SK-N-SH treated with all-trans-retinoic acid at 6 μM for 48 hours (cell line): Measurements from ENCODE around the gene SNAP25.

ENCODE experiments used
- ATAC-seq: fragments of 200-7000 bp; cut with Tn5 transposase; 3 replicates; pipeline ENCODE4 v1.9.1; 2020; ENCODE audit warnings: mild to moderate bottlenecking, moderate library complexity
- ARNTL ChIP-seq: fragments of 450-650 bp; formaldehyde crosslinking; IDR thresholded peaks from 2 replicates; pipeline ENCODE4 v1.5.0; 2020; ENCODE audit warnings: low read depth, mild to moderate bottlenecking, moderate library complexity, borderline replicate concordance
- BACH2 ChIP-seq: fragments of 250-450 bp; sonication (Bioruptor Pico); IDR thresholded peaks from 2 replicates; pipeline ENCODE4 v1.9.0; 2021; ENCODE audit warnings: mild to moderate bottlenecking, borderline replicate concordance
- CSDC2 ChIP-seq: fragments of 250-450 bp; sonication (Bioruptor Pico); IDR thresholded peaks from 2 replicates; pipeline ENCODE4 v1.5.0; 2020; ENCODE audit warnings: mild to moderate bottlenecking, moderate library complexity
- ESRRG ChIP-seq: fragments of 250-450 bp; sonication (Bioruptor Pico); IDR thresholded peaks from 2 replicates; pipeline ENCODE4 v1.6.1; 2021; ENCODE audit warnings: mild to moderate bottlenecking
- GLIS3 ChIP-seq: fragments of 250-450 bp; sonication (Bioruptor Pico); IDR thresholded peaks from 2 replicates; pipeline ENCODE4 v1.5.0; 2020; ENCODE audit warnings: mild to moderate bottlenecking, moderate library complexity
- OSR1 ChIP-seq: fragments of 250-450 bp; sonication (Bioruptor Pico); IDR thresholded peaks from 2 replicates; pipeline ENCODE4 v1.8.0; 2022; ENCODE audit warnings: moderate library complexity, mild to moderate bottlenecking, inconsistent platforms
- PPARA ChIP-seq: fragments of 250-450 bp; sonication (Bioruptor Pico); IDR thresholded peaks from 2 replicates; pipeline ENCODE4 v1.5.0; 2020; ENCODE audit warnings: mild to moderate bottlenecking, borderline replicate concordance
- RARB ChIP-seq: fragments of 250-450 bp; sonication (Bioruptor Pico); IDR thresholded peaks from 2 replicates; pipeline ENCODE4 v1.8.0; 2021; ENCODE audit warnings: mild to moderate bottlenecking, moderate library complexity
- SNAI2 ChIP-seq: fragments of 250-450 bp; sonication (Bioruptor Pico); IDR thresholded peaks from 2 replicates; pipeline ENCODE4 v1.5.0; 2020; ENCODE audit warnings: mild to moderate bottlenecking, moderate library complexity
- TCF4 ChIP-seq: fragments of 250-450 bp; sonication (Bioruptor Pico); IDR thresholded peaks from 2 replicates; pipeline ENCODE4 v1.8.0; 2021; ENCODE audit warnings: mild to moderate bottlenecking, moderate library complexity, borderline replicate concordance
- ZC3H10 ChIP-seq: fragments of 250-450 bp; sonication (Bioruptor Pico); IDR thresholded peaks from 2 replicates; pipeline ENCODE4 v1.5.1; 2021; ENCODE audit warnings: mild to moderate bottlenecking, moderate library complexity
- ZFP3 ChIP-seq: fragments of 250-450 bp; sonication (Bioruptor Pico); IDR thresholded peaks from 2 replicates; pipeline ENCODE4 v1.5.0; 2020; ENCODE audit warnings: mild to moderate bottlenecking, moderate library complexity
- ZFP30 ChIP-seq: fragments of 450-650 bp; formaldehyde crosslinking; IDR thresholded peaks from 2 replicates; pipeline ENCODE4 v1.5.0; 2022; ENCODE audit warnings: mild to moderate bottlenecking, moderate library complexity
- ZNF565 ChIP-seq: fragments of 450-650 bp; formaldehyde crosslinking; conservative IDR thresholded peaks from 2 replicates; pipeline ENCODE4 v1.5.0; 2020; ENCODE audit warnings: low read depth, mild to moderate bottlenecking, moderate library complexity
- ZNF70 ChIP-seq: fragments of 450-650 bp; formaldehyde crosslinking; IDR thresholded peaks from 2 replicates; pipeline ENCODE4 v1.5.0; 2020; ENCODE audit warnings: mild to moderate bottlenecking, moderate library complexity
- ZNF8 ChIP-seq: fragments of 450-650 bp; formaldehyde crosslinking; IDR thresholded peaks from 2 replicates; pipeline ENCODE4 v1.5.0; 2020; ENCODE audit warnings: mild to moderate bottlenecking, moderate library complexity
- TF ChIP-seq, protein P1 (sequence below): fragments of 250-450 bp; sonication (Bioruptor Pico); IDR thresholded peaks from 2 replicates; pipeline ENCODE4 v1.8.0; 2020; ENCODE audit warnings: mild to moderate bottlenecking, moderate library complexity, borderline replicate concordance
- TF ChIP-seq, protein P2 (sequence below): fragments of 250-450 bp; sonication (Bioruptor Pico); IDR thresholded peaks from 2 replicates; pipeline ENCODE4 v1.8.0; 2021; ENCODE audit warnings: low read depth, mild to moderate bottlenecking, moderate library complexity, borderline replicate concordance
- TF ChIP-seq, protein P3 (sequence below): fragments of 250-450 bp; sonication (Bioruptor Pico); IDR thresholded peaks from 2 replicates; pipeline ENCODE4 v1.5.0; 2020; ENCODE audit warnings: mild to moderate bottlenecking, moderate library complexity
- TF ChIP-seq, protein P4 (sequence below): fragments of 250-450 bp; sonication (Bioruptor Pico); IDR thresholded peaks from 2 replicates; pipeline ENCODE4 v1.5.1; 2021; ENCODE audit warnings: mild to moderate bottlenecking, moderate library complexity
- TF ChIP-seq, protein P5 (sequence below): fragments of 250-450 bp; sonication (Bioruptor Pico); IDR thresholded peaks from 2 replicates; pipeline ENCODE4 v1.5.1; 2020; ENCODE audit warnings: low read depth, mild to moderate bottlenecking, moderate library complexity

Gene SNAP25

DNA sequence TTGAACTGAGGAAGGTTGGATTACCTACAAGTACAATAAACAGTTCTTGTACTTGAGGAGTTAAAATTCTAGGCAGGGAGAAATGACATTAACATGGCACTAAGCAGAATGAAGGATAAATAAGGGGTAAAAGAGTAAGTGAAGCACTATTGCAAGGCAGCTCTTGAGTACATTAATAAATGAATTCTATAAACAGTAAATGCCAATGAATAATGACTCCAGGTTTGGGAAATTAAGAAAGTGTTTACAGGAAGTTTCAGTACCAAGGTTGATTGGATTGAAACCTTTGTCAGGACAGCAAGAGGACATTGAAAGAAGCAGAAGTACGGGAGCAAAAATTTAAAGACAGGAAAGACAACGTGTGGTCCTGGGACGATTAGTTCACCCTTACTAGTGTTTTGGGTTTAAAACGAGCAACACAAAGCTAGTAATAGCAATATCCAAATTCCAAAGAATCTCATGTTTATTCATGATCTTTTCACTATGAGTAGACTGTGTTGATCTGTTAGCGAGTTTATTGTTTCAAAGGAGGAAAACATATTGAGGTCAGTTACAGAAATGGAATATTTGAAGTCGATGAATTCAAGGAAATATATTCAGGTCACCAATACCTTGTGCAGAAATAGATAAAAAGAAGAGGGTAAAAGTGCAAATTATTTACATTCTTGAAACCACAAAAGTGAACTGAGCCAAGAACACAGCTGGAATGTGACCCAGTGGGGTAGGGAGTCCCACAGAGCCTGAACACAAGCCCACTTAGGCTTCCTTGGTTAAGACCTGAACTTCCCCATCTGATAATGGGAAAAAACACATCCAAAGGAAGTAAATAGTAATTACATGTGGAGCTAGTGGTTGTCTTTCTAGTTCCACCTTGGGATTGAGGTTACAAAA is 134.5 kb downstream of the SNAP25 start:
- TF ChIP-seq OSR1 (CRISPR knock-in tag) (no peak), ZNF8 (CRISPR knock-in tag) (no peak), ZNF565 (no peak), BACH2 (CRISPR knock-in tag) (no peak), TCF4 (CRISPR knock-in tag) (no peak)
- TF ChIP-seq, protein P1, sequence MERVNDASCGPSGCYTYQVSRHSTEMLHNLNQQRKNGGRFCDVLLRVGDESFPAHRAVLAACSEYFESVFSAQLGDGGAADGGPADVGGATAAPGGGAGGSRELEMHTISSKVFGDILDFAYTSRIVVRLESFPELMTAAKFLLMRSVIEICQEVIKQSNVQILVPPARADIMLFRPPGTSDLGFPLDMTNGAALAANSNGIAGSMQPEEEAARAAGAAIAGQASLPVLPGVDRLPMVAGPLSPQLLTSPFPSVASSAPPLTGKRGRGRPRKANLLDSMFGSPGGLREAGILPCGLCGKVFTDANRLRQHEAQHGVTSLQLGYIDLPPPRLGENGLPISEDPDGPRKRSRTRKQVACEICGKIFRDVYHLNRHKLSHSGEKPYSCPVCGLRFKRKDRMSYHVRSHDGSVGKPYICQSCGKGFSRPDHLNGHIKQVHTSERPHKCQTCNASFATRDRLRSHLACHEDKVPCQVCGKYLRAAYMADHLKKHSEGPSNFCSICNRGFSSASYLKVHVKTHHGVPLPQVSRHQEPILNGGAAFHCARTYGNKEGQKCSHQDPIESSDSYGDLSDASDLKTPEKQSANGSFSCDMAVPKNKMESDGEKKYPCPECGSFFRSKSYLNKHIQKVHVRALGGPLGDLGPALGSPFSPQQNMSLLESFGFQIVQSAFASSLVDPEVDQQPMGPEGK (CRISPR knock-in tag), result no peak
- TF ChIP-seq, protein P2, sequence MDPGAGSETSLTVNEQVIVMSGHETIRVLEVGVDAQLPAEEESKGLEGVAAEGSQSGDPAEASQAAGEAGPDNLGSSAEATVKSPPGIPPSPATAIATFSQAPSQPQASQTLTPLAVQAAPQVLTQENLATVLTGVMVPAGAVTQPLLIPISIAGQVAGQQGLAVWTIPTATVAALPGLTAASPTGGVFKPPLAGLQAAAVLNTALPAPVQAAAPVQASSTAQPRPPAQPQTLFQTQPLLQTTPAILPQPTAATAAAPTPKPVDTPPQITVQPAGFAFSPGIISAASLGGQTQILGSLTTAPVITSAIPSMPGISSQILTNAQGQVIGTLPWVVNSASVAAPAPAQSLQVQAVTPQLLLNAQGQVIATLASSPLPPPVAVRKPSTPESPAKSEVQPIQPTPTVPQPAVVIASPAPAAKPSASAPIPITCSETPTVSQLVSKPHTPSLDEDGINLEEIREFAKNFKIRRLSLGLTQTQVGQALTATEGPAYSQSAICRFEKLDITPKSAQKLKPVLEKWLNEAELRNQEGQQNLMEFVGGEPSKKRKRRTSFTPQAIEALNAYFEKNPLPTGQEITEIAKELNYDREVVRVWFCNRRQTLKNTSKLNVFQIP, result no peak
- TF ChIP-seq, protein P3, sequence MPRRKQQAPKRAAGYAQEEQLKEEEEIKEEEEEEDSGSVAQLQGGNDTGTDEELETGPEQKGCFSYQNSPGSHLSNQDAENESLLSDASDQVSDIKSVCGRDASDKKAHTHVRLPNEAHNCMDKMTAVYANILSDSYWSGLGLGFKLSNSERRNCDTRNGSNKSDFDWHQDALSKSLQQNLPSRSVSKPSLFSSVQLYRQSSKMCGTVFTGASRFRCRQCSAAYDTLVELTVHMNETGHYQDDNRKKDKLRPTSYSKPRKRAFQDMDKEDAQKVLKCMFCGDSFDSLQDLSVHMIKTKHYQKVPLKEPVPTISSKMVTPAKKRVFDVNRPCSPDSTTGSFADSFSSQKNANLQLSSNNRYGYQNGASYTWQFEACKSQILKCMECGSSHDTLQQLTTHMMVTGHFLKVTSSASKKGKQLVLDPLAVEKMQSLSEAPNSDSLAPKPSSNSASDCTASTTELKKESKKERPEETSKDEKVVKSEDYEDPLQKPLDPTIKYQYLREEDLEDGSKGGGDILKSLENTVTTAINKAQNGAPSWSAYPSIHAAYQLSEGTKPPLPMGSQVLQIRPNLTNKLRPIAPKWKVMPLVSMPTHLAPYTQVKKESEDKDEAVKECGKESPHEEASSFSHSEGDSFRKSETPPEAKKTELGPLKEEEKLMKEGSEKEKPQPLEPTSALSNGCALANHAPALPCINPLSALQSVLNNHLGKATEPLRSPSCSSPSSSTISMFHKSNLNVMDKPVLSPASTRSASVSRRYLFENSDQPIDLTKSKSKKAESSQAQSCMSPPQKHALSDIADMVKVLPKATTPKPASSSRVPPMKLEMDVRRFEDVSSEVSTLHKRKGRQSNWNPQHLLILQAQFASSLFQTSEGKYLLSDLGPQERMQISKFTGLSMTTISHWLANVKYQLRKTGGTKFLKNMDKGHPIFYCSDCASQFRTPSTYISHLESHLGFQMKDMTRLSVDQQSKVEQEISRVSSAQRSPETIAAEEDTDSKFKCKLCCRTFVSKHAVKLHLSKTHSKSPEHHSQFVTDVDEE (CRISPR knock-in tag), result no peak
- ATAC-seq, result no peak

DNA sequence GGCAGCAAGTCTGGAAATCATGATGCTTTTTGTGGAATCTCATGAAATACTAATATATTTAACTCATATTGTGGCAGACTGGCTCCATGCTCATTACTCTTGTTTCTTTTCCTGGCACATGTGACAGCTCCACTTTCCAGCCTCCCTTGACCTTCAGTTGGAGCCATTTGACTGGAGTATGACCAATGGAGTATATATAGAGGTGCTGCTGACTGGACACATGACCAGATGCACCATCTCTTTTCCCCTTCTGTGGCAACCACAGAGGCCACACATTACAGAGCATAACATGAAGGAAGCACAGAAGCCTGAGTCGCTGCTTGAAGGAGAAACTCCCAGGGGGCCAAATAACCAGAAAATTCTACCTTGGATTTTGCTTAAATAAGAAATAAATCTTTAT is 138.0 kb downstream of the SNAP25 start:
- TF ChIP-seq ZFP30 (CRISPR knock-in tag) (no peak), ZFP3 (no peak), RARB (CRISPR knock-in tag) (no peak), SNAI2 (no peak), ZNF8 (CRISPR knock-in tag) (no peak), ZNF565 (no peak), BACH2 (CRISPR knock-in tag) (no peak), ZNF70 (CRISPR knock-in tag) (no peak), PPARA (CRISPR knock-in tag) (no peak), ARNTL (CRISPR knock-in tag) (no peak), GLIS3 (no peak), ESRRG (no peak), CSDC2 (CRISPR knock-in tag) (no peak), ZC3H10 (CRISPR knock-in tag) (no peak), OSR1 (CRISPR knock-in tag) (no peak), TCF4 (CRISPR knock-in tag) (no peak)
- TF ChIP-seq, protein P2, result no peak
- TF ChIP-seq, protein P4, sequence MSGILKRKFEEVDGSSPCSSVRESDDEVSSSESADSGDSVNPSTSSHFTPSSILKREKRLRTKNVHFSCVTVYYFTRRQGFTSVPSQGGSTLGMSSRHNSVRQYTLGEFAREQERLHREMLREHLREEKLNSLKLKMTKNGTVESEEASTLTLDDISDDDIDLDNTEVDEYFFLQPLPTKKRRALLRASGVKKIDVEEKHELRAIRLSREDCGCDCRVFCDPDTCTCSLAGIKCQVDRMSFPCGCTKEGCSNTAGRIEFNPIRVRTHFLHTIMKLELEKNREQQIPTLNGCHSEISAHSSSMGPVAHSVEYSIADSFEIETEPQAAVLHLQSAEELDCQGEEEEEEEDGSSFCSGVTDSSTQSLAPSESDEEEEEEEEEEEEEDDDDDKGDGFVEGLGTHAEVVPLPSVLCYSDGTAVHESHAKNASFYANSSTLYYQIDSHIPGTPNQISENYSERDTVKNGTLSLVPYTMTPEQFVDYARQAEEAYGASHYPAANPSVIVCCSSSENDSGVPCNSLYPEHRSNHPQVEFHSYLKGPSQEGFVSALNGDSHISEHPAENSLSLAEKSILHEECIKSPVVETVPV (CRISPR knock-in tag), result no peak
- TF ChIP-seq, protein P5, sequence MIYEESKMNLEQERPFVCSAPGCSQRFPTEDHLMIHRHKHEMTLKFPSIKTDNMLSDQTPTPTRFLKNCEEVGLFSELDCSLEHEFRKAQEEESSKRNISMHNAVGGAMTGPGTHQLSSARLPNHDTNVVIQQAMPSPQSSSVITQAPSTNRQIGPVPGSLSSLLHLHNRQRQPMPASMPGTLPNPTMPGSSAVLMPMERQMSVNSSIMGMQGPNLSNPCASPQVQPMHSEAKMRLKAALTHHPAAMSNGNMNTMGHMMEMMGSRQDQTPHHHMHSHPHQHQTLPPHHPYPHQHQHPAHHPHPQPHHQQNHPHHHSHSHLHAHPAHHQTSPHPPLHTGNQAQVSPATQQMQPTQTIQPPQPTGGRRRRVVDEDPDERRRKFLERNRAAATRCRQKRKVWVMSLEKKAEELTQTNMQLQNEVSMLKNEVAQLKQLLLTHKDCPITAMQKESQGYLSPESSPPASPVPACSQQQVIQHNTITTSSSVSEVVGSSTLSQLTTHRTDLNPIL (CRISPR knock-in tag), result no peak
- TF ChIP-seq, protein P1 (CRISPR knock-in tag), result no peak
- ATAC-seq, result no peak
